GM18508 (cell line): Measurements from ENCODE around the gene MGAT4B.
"Not testable (repeated sequence)": the region's sequence is repeated elsewhere in the genome, so short reads cannot be mapped to it uniquely, and the experiment has no call there.

Experiments
- ATAC-seq: cut with Tn5 transposase; IDR thresholded peaks from one replicate; pipeline ENCODE4 v1.9.1; 2021; ENCODE audit warnings: moderate number of reproducible peaks; ENCODE audit not compliant: insufficient read depth, unreplicated experiment

MGAT4B gene

DNA sequence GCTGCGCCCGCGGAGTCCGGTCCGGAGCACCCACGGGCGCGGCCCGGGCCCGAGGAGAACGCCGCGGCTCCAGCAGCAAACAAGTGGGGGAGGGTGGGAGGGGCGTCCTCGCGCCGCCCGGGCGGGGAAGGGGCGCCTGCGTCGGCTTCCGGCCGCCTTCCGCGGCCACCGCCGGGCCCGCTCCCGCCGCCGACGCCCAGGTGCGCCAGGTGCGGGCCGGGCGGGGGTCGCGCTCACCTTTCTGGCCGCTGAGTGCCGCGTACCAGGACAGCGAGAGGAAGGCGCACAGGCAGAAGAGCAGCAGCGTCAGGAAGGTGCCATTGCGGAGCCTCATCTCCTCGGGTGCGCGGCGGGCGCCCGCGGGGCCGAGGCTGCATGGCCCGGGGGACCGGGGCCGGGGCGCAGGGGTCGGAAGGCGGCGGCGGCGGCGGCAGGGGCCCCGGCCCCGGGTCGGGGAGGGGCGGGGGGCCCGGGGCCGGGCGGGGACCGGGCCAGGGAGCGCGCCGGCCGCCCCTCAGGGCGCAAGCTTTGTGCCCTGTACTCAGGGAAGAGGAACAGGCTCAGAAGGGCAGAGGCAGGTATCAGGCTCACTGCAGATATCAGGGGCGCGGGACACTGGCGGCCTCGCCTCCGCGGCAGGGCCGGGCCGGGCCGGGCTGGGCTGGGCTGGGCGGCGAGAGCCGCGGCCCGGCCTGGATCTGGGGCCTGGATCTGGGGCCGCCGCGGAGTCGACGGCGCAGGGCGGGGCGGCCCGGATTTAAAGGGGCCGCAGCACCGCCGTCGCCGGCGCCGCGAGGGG is at the start of gene MGAT4B:
Gene MGAT4B, minus strand, starts transcription at position 617 of the 799 bp plus-strand sequence. Its CDS starts 283 bp downstream, at position 334.
- ATAC-seq: no peak

GRCh38 chr5:179854356-179854755 is 47.7 kb upstream of the MGAT4B start:
- ATAC-seq: no peak

DNA sequence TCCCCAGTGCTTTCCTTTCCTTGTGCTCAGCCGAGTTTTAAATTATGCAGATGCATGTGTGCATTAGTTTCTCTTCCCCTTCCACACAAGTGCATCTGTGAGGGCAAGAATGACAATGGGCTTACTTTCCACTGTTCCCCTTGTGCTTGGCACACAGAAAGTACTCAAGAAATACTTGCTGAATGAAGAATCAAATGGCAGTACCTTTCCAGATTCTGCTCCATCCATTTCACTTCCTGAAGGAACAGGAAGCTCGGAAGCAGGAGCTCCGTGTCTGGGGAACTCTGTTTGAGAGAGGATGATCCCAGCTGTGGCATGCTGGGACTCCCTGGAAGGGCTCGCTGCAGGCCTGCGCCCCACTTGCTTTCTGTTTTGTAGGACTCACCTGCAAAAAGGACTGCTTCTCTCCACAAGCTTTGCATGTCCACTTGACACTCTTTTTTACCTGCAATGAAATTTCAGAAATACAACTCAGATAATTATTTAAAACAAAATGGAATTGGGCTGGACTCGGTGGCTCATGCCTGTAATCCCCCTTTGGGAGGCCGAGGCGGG is 46.4 kb upstream of the MGAT4B start:
- no peak for ATAC-seq

GRCh38 chr5:179841621-179842020 is 35.0 kb upstream of the MGAT4B start:
- ATAC-seq: no peak

DNA sequence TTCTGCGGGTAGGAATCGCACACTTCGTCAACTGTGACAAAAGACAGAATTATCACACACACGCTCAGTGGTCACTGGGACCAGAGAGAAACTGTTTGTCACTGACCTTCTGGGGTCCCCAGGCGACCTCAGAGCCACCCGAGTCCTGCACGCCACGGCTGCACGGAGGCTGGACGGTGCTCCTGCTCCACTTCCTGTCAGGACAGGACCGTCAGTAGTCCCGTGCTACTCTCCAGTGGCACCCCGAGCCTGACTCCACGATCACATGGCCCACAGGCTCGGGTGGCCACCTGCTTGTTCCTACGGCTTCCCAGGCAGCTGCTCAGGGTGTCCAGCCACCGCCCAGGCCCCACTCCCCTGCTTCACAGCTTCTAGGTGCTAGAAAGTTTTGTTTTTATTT is 34.1 kb upstream of the MGAT4B start:
- ATAC-seq: no peak

DNA sequence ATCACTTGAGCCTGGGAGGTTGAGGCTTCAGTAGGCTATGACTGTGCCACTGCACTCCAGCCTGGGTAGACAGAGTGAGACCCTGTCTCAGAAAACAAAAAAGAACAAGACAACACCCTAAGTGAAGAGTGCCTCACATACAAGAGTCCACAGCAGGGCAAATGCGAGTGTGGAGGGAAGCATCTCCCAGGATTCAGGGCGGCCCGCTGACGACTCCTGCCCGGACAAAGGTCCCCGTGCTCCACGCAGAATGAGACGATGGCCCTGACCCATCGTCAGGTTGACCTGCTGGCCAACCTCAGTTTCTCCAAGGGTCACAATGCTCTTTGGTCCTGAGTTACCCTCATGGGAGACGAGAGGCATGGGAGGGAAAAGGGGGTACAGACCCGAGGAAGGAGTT is 33.7 kb upstream of the MGAT4B start:
- ATAC-seq: no peak

DNA sequence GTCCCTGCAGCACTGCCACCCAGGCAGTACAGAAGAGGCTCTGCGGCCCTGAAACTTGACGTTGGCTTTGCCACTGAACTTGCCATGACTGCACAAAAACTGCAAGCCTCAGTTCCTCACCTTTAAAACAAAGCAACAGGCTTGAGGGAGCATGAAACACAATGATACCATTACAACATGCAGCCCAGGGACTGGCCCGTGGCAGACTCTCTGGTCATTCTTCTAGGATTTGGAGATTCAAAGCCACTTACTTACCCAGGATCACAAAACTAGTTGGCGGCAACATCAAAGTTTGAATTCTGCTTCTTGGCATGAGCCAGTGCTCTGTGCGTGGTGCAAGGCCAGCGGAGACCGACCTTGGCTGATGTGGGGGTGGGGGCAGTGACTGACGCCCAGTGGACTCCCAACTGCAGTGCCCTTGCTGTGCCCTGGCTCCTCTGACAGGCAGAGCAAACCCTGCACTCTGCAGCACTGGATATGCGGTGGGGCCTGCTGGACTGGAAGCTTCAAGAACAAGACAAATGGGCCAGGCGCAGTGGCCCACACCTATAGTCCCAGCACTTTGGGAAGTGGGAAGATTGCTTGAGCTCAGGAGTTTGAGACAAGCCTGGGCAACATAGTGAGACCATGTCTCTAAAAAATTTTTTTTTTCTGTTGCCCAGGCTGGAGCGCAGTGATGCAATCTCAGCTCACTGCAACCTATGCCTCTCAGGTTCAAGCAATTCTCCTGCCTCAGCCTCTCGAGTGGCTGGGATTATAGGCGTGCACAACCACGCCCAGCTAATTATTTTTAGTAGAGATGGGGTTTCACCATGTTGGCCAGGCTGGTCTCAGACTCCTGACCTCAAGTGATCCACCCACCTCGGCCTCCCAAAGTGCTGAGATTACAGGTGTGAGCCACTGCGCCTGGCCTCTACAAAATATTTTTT is 32.9 kb upstream of the MGAT4B start:
- no peak for ATAC-seq

DNA sequence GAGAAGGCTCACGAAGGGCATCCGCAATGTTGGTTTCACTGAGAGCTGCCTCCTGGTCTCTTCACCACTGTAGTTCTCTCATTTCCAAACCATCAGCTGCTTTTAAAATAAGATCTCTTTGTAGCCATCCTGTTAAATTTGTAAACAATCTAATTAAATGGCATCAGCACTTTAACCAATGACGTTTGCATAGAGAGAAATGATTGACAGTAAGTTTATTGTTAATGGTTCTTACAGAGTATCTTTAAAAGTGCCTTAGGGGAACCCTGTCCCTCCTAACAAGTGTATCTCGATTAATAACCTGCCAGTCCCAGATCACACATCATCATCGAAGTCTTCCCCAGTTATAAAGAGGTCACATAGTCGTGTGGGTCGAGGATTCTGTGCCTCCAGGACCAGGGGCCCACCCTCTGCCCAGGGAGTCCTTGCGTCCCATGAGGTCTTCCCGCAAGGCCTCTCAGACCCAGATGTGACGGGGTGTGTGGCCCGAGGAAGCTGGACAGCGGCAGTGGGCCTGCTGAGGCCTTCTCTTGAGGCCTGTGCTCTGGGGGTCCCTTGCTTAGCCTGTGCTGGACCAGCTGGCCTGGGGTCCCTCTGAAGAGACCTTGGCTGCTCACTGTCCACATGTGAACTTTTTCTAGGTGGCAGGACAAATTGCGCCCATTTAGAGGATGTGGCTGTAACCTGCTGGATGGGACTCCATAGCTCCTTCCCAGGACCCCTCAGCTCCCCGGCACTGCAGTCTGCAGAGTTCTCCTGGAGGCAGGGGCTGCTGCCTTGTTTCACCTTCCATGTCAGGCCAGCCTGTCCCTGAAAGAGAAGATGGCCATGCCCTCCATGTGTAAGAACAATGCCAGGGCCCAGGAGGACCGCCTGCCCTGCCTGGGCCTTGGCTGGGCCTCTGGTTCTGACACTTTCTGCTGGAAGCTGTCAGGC is 30.7 kb upstream of the MGAT4B start:
- no peak for ATAC-seq

DNA sequence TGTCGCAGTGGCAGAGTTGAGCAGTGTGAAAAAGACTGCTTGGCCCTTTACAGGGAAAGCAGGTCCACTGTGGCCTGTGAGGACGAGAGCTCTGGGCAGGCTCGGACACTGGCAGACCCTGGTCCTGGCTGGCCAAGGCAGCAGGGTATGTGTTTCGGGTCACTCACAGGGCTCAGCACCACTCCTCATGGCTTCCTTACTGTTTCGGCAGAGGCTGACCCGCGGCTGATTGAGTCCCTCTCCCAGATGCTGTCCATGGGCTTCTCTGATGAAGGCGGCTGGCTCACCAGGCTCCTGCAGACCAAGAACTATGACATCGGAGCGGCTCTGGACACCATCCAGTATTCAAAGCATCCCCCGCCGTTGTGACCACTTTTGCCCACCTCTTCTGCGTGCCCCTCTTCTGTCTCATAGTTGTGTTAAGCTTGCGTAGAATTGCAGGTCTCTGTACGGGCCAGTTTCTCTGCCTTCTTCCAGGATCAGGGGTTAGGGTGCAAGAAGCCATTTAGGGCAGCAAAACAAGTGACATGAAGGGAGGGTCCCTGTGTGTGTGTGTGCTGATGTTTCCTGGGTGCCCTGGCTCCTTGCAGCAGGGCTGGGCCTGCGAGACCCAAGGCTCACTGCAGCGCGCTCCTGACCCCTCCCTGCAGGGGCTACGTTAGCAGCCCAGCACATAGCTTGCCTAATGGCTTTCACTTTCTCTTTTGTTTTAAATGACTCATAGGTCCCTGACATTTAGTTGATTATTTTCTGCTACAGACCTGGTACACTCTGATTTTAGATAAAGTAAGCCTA is 29.8 kb upstream of the MGAT4B start:
- ATAC-seq: no peak

DNA sequence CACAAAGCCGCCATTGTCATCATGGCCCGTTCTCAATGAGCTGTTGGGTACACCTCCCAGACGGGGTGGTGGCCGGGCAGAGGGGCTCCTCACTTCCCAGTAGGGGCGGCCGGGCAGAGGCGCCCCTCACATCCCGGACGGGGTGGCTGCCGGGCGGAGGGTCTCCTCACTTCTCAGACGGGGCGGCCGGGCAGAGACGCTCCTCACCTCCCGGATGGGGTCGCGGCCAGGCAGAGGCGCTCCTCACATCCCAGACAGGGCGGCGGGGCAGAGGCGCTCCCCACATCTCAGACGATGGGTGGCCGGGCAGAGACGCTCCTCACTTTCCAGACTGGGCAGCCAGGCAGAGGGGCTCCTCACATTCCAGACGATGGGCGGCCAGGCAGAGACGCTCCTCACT is 28.2 kb upstream of the MGAT4B start:
- not testable (repeated sequence) for ATAC-seq

GRCh38 chr5:179834120-179834519 is 27.5 kb upstream of the MGAT4B start:
- ATAC-seq: no peak

- no peak for ATAC-seq
Observed at GRCh38 chr5:179833709-179834070, 27.0 kb upstream of the MGAT4B start.

DNA sequence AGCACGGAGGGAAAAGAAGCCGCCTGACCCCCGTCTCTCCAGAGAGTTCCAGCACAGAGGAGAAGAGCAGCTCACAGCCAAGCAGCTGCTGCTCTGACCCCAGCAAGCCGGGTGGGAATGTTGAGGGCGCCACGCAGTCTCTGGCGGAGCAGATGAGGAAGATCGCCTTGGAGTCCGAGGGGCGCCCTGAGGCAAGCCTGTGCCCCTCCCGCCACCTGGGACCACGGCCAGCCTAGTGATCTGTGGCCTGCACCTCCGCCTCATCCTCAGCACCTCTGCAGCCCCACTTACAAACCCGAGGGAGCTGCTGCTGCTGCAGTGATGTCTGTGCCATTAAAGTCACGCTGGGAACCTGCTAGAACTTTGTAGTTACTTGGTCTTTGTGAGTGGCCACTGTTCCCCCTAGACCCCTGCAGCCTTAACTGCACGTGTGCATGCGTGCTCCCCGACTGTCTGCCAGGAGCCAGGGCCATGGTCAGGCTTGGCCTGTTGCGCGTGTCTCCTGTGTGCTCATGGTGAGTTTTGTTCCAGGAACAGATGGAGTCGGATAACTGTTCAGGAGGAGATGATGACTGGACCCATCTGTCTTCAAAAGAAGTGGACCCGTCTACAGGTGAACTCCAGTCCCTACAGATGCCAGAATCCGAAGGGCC is 26.5 kb upstream of the MGAT4B start:
- no peak for ATAC-seq

DNA sequence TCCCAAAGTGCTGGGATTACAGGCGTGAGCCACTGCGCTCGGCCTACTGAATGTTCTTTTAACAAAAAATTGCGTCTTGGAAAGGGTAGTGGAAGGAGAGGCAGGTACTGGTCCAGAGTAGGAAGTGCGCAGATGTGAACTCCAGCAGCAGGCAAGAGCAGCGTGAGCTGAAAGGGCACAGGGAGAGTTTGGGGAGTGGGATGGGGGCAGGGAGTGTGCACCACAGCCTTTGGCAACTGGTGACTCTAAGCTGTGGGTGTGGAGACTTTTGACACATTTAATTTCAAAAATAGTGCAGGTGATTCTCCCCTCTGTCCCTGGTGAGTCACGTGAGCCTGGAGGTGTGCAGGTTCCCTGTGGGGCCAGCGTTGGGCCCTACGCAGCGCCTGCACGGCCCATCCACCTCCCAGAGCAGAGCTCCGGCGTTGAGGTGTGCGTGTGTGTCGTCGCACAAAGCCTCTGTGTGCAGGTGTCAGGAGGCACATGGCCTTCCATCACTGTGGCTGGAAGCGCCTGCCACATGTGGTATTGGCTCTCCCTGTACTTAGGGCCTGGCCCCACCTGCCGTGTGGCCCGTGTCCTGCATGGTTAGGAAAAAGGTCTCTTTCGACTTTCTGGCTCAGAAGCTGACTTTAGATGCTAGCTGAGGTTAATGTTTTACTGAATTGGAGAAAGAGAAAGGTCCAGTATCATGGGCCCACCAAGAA is 25.5 kb upstream of the MGAT4B start:
- ATAC-seq: no peak

DNA sequence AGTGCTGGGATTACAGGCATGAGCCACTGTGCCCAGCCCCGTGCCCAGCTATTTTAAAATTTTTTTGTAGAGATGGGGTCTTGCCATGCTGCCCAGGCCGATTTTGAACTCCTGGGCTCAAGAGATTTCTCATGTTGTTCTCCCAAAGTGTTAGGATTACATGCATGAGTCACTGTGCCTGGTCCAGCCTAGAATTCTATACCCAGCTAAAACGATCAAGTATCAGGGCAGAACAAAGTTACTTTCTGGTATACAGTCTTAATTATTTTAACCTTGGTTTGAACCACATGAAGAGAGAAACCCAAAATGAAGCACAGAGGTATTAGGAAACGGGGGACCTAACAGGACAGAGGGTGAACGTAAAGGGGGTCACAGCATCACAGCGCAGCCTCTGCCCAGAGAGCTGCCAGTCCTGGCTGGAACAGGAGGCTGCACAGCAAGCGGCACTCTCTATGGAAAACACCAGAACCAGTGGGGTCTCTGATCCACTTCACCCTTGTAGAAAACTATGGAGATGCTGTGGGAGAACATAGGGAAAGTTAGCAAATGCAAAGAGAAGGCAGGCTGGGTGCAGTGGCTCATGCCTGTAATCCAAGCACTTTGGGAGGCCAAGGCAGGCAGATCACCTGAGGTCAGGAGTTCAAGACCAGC is 24.3 kb upstream of the MGAT4B start:
- no peak for ATAC-seq

- no peak for ATAC-seq
Observed at GRCh38 chr5:179829732-179830435, 23.2 kb upstream of the MGAT4B start.
